GM21367 (cell line): ENCODE measurements around the gene ASCL1.

ENCODE experiments used
- ATAC-seq: cut with Tn5 transposase; IDR thresholded peaks from one replicate; pipeline ENCODE4 v1.9.1; 2021; ENCODE audit not compliant: unreplicated experiment

ASCL1 gene

GRCh38 chr12:102976609-102977280, 19.3 kb downstream of the ASCL1 start:
- ATAC-seq, result no peak

- no peak for ATAC-seq
These were observed 20.7 kb downstream of the ASCL1 start for GRCh38 chr12:102977945-102978706.

GRCh38 chr12:102980350-102980749, 22.9 kb downstream of the ASCL1 start:
- no peak for ATAC-seq

GRCh38 chr12:102990419-102990818, 32.9 kb downstream of the ASCL1 start:
- ATAC-seq, result no peak

- ATAC-seq, result no peak
These were observed 34.8 kb downstream of the ASCL1 start for GRCh38 chr12:102992297-102992696.

- no peak for ATAC-seq
These were observed 35.2 kb downstream of the ASCL1 start for GRCh38 chr12:102992720-102993119.

GRCh38 chr12:102993537-102993936, 36.1 kb downstream of the ASCL1 start:
- no peak for ATAC-seq

DNA sequence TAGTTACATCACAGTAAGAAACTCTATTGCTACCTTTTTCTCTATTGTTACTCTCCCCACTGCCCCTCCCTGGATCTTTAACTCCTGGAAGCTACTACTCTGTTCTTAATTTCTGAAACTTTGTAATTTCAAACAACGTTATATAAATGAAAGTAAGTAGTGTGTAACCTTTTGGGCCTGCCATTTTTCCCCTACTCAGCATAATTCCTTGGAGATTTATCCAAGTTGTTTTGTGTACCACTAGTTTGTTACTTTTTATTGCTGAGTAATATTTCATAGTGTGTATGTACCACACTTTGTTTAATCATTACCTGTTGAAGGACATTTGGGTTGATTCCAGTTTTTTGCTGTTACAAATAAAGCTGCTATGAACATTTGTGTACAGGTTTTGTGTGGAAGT, 37.9 kb downstream of the ASCL1 start:
- ATAC-seq, result no peak
